Embryonic facial prominence (tissue), 1 donor: Measurements from ENCODE around the gene PDLIM4.
A peak's percentile ranks its signal among the peaks of the same experiment; 100 is the strongest.

Experiments used
- DNase-seq: peaks from one replicate; pipeline ENCODE4 v3.0.0-alpha.2; 2016; ENCODE audit errors: extremely low spot score

PDLIM4 gene

GRCh38 chr5:132283423-132284043 is 26.0 kb downstream of the PDLIM4 start:
- no peak for DNase-seq

GRCh38 chr5:132289097-132289496 is 31.6 kb downstream of the PDLIM4 start:
- no peak for DNase-seq

GRCh38 chr5:132291026-132291425 is 33.5 kb downstream of the PDLIM4 start:
- no peak for DNase-seq

- peak; percentile 81 for DNase-seq
Measured at GRCh38 chr5:132293066-132293991, 35.8 kb downstream of the PDLIM4 start.

- DNase-seq = peak; percentile 76
Measured at GRCh38 chr5:132293992-132294727, 36.7 kb downstream of the PDLIM4 start, which contains the start of gene SLC22A4. SLC22A4 (plus strand) TSS chr5:132294394; CDS start chr5:132294617, 223 bp downstream.

- no peak for DNase-seq
Measured at GRCh38 chr5:132294728-132295504, 37.4 kb downstream of the PDLIM4 start.

GRCh38 chr5:132295505-132296411 is 38.3 kb downstream of the PDLIM4 start:
- no peak for DNase-seq

- no peak for DNase-seq
Measured at GRCh38 chr5:132296412-132297016, 39.0 kb downstream of the PDLIM4 start.

GRCh38 chr5:132297211-132297940 is 39.9 kb downstream of the PDLIM4 start:
- no peak for DNase-seq

- DNase-seq = no peak
Measured at GRCh38 chr5:132298298-132299212, 41.1 kb downstream of the PDLIM4 start.

GRCh38 chr5:132299917-132300316 is 42.4 kb downstream of the PDLIM4 start:
- DNase-seq = no peak

- DNase-seq = no peak
Measured at GRCh38 chr5:132300577-132301343, 43.3 kb downstream of the PDLIM4 start.

- no peak for DNase-seq
Measured at GRCh38 chr5:132301344-132302271, 44.1 kb downstream of the PDLIM4 start.

- DNase-seq = no peak
Measured at GRCh38 chr5:132302413-132302812, 44.9 kb downstream of the PDLIM4 start.

- no peak for DNase-seq
Measured at GRCh38 chr5:132303589-132303988, 46.1 kb downstream of the PDLIM4 start.

GRCh38 chr5:132305420-132305819 is 47.9 kb downstream of the PDLIM4 start:
- no peak for DNase-seq
